GM21723 (cell line): ENCODE measurements around the gene LRTM2.

Experiments used
- ATAC-seq: cut with Tn5 transposase; IDR thresholded peaks from one replicate; pipeline ENCODE4 v1.9.1; 2021; ENCODE audit warnings: mild to moderate bottlenecking, moderate library complexity; ENCODE audit not compliant: unreplicated experiment

LRTM2 gene

GRCh38 chr12:1882405-1882804 lies 62.0 kb downstream of the LRTM2 start:
- ATAC-seq: no peak

- ATAC-seq: no peak
Measured at GRCh38 chr12:1882850-1883470, 62.6 kb downstream of the LRTM2 start.

- no peak for ATAC-seq
Measured at GRCh38 chr12:1883513-1883912, 63.1 kb downstream of the LRTM2 start.

GRCh38 chr12:1884651-1885050 lies 64.3 kb downstream of the LRTM2 start:
- no peak for ATAC-seq

- no peak for ATAC-seq
Measured at GRCh38 chr12:1885082-1885596, 64.8 kb downstream of the LRTM2 start.

- ATAC-seq: no peak
Measured at GRCh38 chr12:1885599-1886245, 65.4 kb downstream of the LRTM2 start.
